SU-DHL-6 (cell line): ENCODE results near the gene GABRR1.

Experiments used
- CTCF ChIP-seq: fragments of 200-600 bp; sonication (generic); IDR thresholded peaks from one replicate; pipeline ENCODE4 v1.5.1; 2017; ENCODE audit warnings: antibody characterized with exemption, mild to moderate bottlenecking, low read length, moderate library complexity; ENCODE audit not compliant: insufficient read depth, poor library complexity, severe bottlenecking
- EZH2phosphoT487 ChIP-seq: fragments of 200-600 bp; sonication (generic), shearing (Covaris generic); conservative IDR thresholded peaks from 2 replicates; pipeline ENCODE4 v1.6.1; 2018; ENCODE audit warnings: mild to moderate bottlenecking, antibody characterized with exemption, low read length, moderate library complexity, mixed read lengths

GRCh38 chr6:89243331-89243629 is 26.1 kb upstream of the GABRR1 start:
- no peak for TF ChIP-seq CTCF
- TF ChIP-seq EZH2phosphoT487: no peak
